ENCODE data around the gene ATP6V1G3.
"Not testable (repeated sequence)": the region's sequence is repeated elsewhere in the genome, so short reads cannot be mapped to it uniquely, and the experiment has no call there.

Gene ATP6V1G3

DNA sequence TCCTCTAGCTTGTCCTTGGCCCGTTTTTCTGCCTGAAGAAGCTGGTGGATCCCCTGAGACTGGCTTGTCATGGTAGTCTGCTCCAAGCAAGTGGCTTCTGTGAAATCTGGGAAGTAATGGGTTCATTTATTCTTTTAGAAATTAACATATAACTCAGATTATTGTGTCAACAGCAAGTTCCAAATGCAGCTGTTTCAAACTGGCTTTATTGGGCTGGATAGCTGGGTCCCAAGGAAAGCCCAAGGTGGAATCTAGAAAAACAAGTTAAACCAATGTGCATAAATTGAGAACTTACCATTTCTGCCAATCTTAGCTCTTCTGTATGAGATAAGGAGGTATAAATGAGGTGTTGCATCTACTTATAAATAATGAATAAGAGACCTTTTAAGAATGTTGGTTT, at the start of gene ATP6V1G3:
Gene ATP6V1G3 (minus strand): TSS at position 101 of the 400 bp plus-strand sequence. CDS start 30 bp downstream, at position 71.
- DNase-seq: no peak

DNA sequence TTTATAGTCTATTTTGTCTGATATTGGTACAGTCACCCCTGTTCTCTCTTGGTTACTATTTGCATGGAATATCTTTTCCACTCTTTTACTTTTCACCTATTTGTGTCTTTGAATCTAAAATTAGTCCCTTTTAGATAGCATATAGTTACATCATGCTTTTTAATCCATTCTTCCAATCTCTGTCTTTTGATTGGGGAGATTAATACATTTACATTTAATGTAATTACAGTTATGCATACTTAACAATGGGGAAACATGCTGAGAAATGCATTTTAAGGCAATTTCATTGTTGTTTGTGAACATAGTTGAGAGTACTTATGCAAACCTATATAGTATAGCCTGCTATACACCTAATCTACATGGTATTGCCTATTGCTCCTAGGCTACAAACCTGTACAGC, 48.4 kb upstream of the ATP6V1G3 start:
- no peak for DNase-seq

DNA sequence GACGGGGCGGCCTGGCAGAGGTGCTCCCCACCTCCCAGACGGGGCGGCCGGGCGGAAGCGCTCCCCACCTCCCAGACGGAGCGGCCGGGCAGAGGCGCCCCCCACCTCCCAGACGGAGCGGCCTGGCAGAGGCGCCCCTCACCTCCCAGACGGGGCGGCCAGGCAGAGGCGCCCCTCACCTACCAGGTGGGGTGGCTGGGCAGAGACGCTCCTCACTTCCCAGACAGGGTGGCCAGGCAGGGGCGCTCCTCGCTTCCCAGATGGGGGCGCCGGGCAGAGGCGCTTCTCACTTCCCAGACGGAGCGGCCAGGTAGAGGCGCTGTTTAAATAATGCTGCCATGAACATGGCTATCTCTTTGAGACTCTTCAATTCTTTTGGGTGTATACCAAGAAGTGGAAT, 43.7 kb upstream of the ATP6V1G3 start:
- DNase-seq: no peak

DNA sequence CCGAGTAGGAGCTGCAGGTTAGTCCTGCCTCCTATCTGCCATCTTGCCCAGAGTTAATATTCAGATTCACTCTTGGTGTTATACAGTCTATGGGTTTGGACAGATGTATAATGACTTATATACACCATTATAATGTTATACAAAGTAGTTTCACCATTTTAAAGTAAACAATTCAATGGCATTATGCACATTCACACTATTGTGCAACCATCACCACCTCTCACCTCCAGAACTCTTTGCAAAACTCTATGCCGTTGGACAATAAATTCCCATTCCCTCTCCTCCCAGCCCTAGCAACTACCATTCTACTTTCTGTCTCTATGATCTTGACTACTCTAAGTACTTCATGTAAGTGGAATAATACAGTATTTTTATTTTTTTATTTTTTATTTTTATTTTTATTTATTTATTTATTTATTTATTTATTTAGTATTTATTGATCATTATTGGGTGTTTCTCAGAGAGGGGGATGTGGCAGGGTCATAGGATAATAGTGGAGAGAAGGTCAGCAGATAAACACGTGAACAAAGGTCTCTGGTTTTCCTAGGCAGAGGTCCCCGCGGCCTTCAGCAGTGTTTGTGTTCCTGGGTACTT, 42.8 kb upstream of the ATP6V1G3 start:
- not testable (repeated sequence) for DNase-seq

DNA sequence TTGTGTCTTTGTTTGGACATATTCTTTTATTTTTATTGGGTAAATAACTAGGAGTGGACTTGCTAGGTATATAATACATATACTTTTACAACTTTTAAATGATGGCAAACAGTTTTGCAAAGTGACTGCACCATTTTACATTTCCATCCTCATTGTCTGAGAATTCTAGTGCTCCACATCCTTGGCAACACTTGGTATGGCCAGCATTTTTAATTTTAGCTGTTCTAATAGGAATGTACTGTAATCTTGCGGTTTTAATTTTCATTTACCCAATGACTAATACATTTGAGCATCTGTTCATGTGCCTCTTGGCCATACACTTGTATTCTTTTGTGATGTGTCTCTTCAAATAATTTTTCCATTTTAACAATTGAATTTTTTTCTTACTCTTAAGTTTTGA, 37.0 kb upstream of the ATP6V1G3 start:
- no peak for DNase-seq

GRCh38 chr1:198575798-198576641, 35.5 kb upstream of the ATP6V1G3 start:
- DNase-seq: no peak

DNA sequence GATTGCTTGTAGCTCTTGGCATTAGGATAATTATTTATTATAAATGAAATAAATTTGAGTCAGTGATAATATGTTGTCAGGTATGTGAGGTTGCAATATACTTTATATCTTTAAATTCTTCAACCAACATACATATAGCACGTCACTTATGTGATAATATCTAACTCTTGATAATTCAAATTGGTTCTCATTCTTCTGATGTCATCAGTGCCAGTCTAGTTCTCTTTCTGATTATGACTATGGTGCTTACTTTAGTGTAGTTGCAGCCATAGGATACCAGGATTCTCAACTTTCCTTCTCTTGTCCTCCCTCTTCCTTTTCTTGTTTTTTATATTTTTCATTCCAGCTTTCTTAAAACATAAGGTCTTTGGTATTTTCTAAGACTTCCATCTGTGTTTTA, 34.8 kb upstream of the ATP6V1G3 start:
- no peak for DNase-seq

- no peak for DNase-seq
Measured at GRCh38 chr1:198574325-198574724, 33.8 kb upstream of the ATP6V1G3 start.

- DNase-seq: no peak
Measured at GRCh38 chr1:198564716-198565115, 24.2 kb upstream of the ATP6V1G3 start.

GRCh38 chr1:198564157-198564556, 23.7 kb upstream of the ATP6V1G3 start:
- no peak for DNase-seq

- no peak for DNase-seq
Measured at GRCh38 chr1:198563583-198563982, 23.1 kb upstream of the ATP6V1G3 start.

GRCh38 chr1:198560161-198560560, 19.7 kb upstream of the ATP6V1G3 start:
- DNase-seq: no peak

GRCh38 chr1:198559362-198559761, 18.9 kb upstream of the ATP6V1G3 start:
- no peak for DNase-seq

GRCh38 chr1:198558402-198558801, 17.9 kb upstream of the ATP6V1G3 start:
- no peak for DNase-seq

DNA sequence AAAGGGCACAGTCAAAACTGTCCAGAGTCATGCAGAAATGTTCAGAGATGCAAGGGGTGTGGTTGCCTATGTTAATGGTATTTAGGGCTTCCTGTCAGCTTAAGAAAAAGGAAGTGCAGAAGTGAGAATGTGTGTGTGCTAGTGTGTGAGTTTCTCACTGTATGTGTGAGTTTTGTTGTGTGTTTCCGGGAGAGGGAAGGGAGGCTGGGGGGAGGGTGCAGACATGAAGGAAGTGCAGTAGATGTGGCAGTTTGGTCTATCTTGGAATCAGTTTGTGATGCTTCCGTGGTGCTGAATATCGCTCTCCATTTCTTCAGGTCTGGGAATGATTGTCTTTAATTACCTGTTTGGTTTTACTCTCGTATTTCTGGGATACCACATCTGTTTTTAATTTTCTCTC, 16.5 kb upstream of the ATP6V1G3 start:
- DNase-seq: peak; percentile 7 to 25

GRCh38 chr1:198552668-198553416, 12.4 kb upstream of the ATP6V1G3 start:
- no peak for DNase-seq

DNA sequence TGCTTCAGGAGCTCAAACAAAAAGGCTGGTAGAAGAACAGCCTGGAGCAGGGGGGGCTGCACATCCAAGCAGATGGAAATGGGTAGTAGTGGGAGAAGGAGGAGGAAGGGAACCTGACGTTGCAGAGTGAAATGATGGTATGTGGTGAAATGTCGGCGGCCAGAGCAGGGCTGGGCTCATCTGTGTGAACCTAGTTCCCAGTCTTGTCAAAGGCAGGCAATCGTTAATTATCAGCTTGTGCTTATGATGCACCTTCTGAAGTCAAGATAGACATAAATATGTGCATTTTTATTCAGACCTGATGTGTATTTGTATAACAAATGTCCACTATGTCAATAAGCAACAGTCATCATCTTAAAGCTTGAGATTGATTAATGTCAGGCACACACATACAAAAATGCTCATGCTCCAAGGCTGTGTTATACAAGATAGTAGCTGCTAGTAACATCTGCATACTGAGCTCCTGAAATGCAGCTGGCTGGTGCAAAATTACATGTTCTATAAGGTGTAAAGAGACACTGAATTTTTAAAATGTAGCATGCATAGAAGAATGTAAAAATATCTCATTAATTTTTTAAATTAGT, 10.6 kb upstream of the ATP6V1G3 start:
- DNase-seq: no peak

DNA sequence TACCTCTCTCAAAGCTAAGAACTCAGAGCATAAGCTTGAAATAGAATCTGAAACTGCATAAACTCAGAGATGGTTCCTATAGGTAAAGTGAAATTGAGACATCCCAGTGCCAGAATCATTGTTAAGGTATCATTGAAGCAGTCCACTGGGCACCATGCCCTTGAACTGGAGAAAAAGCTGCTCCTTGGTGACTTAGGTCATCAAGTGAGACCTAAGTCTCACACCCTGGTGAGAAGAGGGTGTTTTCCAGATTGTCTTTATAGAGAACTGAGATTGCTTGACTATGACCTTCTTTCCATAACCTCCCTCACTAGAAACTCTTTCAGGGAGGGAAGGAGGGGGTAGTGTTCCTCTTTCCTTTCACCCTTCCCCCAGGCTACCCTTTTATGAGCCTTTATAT, 9.4 kb upstream of the ATP6V1G3 start:
- no peak for DNase-seq

- no peak for DNase-seq
Measured at GRCh38 chr1:198548890-198549289, 8.4 kb upstream of the ATP6V1G3 start.

GRCh38 chr1:198545156-198545555, 4.7 kb upstream of the ATP6V1G3 start:
- no peak for DNase-seq

- DNase-seq: no peak
Measured at GRCh38 chr1:198544265-198544664, 3.8 kb upstream of the ATP6V1G3 start.

DNA sequence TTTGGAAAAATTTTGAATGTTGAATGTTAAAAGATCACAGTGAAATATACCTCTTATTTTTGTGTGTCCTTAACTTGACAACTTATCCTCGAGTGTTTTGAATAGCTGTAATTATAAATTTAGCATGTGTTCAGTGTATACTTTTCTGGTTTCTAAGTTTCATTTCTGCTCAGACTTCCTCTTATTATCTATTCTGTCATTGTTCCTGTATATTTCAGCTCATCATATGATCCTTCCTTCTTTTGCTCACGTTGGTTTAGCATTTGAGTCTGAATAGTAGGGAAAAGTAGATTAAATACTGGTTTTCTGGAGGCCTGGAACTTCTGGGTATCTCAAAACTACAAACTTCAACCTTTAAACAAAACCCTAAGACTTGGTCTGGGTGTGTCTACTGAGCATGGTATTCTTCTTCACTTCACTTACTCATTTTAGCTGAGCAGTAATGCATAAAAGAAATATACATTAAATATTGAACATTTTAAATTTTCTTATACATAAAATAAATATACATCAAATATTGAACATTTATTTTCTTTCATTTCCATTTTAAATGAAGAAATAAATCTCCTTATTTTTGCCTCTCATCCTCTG, 3.3 kb upstream of the ATP6V1G3 start:
- no peak for DNase-seq

DNA sequence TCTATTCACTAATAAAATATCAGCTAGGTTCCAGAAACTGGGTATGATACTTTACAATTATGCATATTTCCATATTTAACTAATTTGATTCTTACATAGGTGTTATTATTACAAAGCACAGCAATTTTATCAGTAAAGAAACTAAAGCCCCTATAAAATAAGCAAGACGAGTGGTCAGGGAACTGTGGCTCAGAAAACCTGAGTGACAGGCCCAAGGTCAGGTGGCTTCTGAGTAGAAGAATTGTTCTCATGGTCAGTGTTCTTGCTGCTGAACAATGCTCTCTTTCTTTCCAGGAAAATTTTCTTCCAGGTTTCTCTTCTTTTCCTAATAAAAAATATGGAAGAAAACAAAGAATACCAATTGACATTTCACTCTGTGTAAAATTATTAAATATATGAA, 2.2 kb upstream of the ATP6V1G3 start:
- no peak for DNase-seq

All from activated CD4-positive, alpha-beta T cell treated with anti-CD3 and anti-CD28 coated beads, Interleukin-2, amount 50 U/mL, for 4 hours (primary cell).